Prostate gland (tissue), 2 donors: ENCODE data around the gene PACSIN1. TPM values are rescaled to one million over a fixed set of nuclear protein-coding genes. Genes with fewer than 3 reads are reported as not detected.

ENCODE experiments used
- DNase-seq: peaks from one replicate; pipeline ENCODE4 v3.0.0-alpha.2; 2019; ENCODE audit warnings: low spot score
- H3K27ac ChIP-seq, 2 donors: fragments of 200-600 bp; sonication (generic); 2 replicates each; pipeline ENCODE4 v1.5.1; 2017 to 2019
- H3K27me3 ChIP-seq: fragments of 200-600 bp; sonication (generic); replicated peaks from 2 replicates; pipeline ENCODE4 v1.5.1; 2019; ENCODE audit not compliant: insufficient read depth
- H3K36me3 ChIP-seq, 2 donors: fragments of 200-600 bp; sonication (generic); 1 replicate in 1 of 2; 2 replicates in 1 of 2; pipeline versions ENCODE4 v1.5.1 to v1.8.1; 2017 to 2019
- H3K4me1 ChIP-seq: fragments of 200-600 bp; sonication (generic); replicated peaks from 2 replicates; pipeline ENCODE4 v1.5.1; 2019
- H3K4me3 ChIP-seq, 2 donors: fragments of 200-600 bp; sonication (generic); 2 replicates each; pipeline ENCODE4 v1.5.1; 2017 to 2019
- H3K9me3 ChIP-seq: fragments of 200-600 bp; sonication (generic); 2 replicates; pipeline ENCODE4 v1.5.1; 2017
- POLR2A ChIP-seq: fragments of 450-650 bp; IDR thresholded peaks from one replicate; pipeline ENCODE4 v1.6.1; 2016; ENCODE audit warnings: antibody characterized with exemption, mild to moderate bottlenecking
- POLR2AphosphoS5 ChIP-seq: sonication (generic); formaldehyde crosslinking; IDR thresholded peaks from one replicate; pipeline ENCODE4 v1.6.1; 2017; ENCODE audit warnings: antibody characterized with exemption
- WGBS: methylation state at CpG from one replicate; pipeline ENCODE4 v1.1.5; 2018; 5-methylcytosine and 5-hydroxymethylcytosine counted together
- intact Hi-C: fragments of 100-400 bp; cut with DNase I; formaldehyde crosslinking; loops from one replicate; pipeline ENCODE4 v1.14.2; 2022
- total RNA-seq, 2 donors: library from RNA; depleted of rRNA; stranded (reverse); fragments of >200 nt; gene quantifications; one replicate each; pipeline ENCODE4 v1.1.0, GENCODE V29; 2016
- TF ChIP-seq, protein P1 (sequence below), 4 experiments: fragments of 200-600 bp in 2 of 4; fragments of 450-650 bp in 2 of 4; sonication (generic) in 2 of 4; IDR thresholded peaks; 1 replicate in 3 of 4; 2 replicates in 1 of 4; pipeline ENCODE4 v1.5.1; 2016 to 2019; ENCODE audit warnings: antibody characterized with exemption in 4 of 4, mild to moderate bottlenecking in 2 of 4, moderate library complexity in 2 of 4

Gene PACSIN1
- total RNA-seq, 2 donors from 2014 or later = 0.32 to 0.57 TPM

DNA sequence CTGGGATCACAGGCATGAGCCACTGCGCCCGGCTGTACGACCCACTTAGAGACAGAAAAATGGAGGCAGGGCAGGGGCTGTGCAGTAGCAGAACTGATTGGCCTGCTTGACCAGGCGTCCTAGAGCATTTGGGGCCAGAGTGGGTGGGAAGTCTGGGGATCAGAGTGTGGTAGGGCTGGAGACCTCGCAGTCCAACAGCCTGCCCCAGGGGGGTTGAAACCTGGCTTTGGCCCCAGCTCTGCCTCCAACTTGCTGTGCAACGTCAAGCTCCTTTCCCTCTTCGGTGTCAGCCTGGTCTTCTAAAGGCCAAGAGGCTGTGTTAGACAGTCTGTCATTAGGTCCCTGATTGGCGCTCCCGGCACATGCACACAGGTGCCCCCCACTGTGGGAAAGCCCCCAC lies 105.5 kb downstream of the PACSIN1 start:
- TF ChIP-seq POLR2A (no peak), POLR2AphosphoS5 (no peak)
- TF ChIP-seq, protein P1, sequence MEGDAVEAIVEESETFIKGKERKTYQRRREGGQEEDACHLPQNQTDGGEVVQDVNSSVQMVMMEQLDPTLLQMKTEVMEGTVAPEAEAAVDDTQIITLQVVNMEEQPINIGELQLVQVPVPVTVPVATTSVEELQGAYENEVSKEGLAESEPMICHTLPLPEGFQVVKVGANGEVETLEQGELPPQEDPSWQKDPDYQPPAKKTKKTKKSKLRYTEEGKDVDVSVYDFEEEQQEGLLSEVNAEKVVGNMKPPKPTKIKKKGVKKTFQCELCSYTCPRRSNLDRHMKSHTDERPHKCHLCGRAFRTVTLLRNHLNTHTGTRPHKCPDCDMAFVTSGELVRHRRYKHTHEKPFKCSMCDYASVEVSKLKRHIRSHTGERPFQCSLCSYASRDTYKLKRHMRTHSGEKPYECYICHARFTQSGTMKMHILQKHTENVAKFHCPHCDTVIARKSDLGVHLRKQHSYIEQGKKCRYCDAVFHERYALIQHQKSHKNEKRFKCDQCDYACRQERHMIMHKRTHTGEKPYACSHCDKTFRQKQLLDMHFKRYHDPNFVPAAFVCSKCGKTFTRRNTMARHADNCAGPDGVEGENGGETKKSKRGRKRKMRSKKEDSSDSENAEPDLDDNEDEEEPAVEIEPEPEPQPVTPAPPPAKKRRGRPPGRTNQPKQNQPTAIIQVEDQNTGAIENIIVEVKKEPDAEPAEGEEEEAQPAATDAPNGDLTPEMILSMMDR (IDR thresholded peaks at IDR 0.05) = no peak
- no peak overlapping the region for H3K27ac ChIP-seq
- no peaks in the 10 kb centered on the region for H3K4me1 ChIP-seq
- no peak for DNase-seq
- H3K36me3 ChIP-seq = no peaks in the 10 kb centered on the region
- no peak overlapping the region for H3K4me3 ChIP-seq
- H3K27me3 ChIP-seq = no peaks in the 10 kb centered on the region
- intact Hi-C loops = no loop called here
- H3K9me3 ChIP-seq = no peaks in the 10 kb centered on the region
- WGBS = 79% methylated on average over 9 of the region's 9 CpGs

DNA sequence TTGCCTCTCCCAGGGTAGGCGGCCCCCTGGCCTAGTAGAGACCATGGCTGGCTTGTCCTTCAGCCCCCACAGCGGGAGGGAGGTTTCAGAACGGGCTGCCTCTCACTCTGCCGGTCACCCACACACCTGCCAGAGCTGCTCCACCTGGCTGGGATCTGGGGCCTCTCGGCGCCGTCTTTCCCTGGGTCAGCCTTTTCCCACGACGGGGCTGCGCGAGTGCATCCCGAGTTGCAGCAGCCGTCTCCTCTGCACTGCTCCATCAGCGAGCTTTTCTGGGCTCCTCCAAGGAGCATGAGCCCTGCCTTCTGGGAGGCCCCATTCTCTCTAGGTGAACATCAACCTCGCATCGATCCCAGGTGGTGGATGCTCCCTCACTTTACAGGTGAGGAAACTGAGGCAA lies 106.1 kb downstream of the PACSIN1 start:
- no peak for DNase-seq
- Histone ChIP-seq H3K27me3 (no peaks in the 10 kb centered on the region), H3K36me3 (no peaks in the 10 kb centered on the region), H3K27ac (no peak overlapping the region), H3K4me3 (no peak overlapping the region), H3K4me1 (no peaks in the 10 kb centered on the region), H3K9me3 (no peaks in the 10 kb centered on the region)
- TF ChIP-seq, protein P1 (IDR thresholded peaks at IDR 0.05) = no peak
- TF ChIP-seq POLR2A (no peak), POLR2AphosphoS5 (no peak)
- intact Hi-C loops = no loop called here
- 64% methylated on average over 16 of the region's 16 CpGs for WGBS

DNA sequence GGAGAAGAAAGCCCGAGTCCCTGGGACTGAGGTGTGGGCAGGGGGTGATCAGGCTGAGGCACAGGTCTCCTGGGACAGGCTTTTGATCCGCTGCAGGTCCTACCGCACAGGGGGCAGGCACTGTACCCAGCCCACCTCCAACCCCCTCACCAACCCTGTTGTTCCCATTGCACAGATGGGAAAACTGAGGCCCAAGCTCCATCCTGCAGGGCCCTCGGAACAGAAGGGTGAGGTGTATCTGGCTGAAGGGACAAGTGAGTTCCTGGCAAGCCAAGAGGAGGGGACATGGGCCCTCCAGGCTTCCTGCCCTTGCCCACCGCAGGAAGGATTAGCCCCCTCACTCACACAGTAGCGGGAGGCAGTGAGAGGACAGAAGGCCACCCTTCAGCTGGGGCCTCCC lies 106.7 kb downstream of the PACSIN1 start:
- intact Hi-C loops = no loop called here
- H3K27ac ChIP-seq = no peak overlapping the region
- no peaks in the 10 kb centered on the region for H3K36me3 ChIP-seq
- no peak for DNase-seq
- H3K4me3 ChIP-seq = no peak overlapping the region
- H3K4me1 ChIP-seq = no peaks in the 10 kb centered on the region
- WGBS = 91% methylated on average over 6 of the region's 6 CpGs
- H3K9me3 ChIP-seq = no peaks in the 10 kb centered on the region
- TF ChIP-seq, protein P1 (IDR thresholded peaks at IDR 0.05) = no peak
- TF ChIP-seq POLR2AphosphoS5 = no peak
- TF ChIP-seq POLR2A = no peak
- no peaks in the 10 kb centered on the region for H3K27me3 ChIP-seq

DNA sequence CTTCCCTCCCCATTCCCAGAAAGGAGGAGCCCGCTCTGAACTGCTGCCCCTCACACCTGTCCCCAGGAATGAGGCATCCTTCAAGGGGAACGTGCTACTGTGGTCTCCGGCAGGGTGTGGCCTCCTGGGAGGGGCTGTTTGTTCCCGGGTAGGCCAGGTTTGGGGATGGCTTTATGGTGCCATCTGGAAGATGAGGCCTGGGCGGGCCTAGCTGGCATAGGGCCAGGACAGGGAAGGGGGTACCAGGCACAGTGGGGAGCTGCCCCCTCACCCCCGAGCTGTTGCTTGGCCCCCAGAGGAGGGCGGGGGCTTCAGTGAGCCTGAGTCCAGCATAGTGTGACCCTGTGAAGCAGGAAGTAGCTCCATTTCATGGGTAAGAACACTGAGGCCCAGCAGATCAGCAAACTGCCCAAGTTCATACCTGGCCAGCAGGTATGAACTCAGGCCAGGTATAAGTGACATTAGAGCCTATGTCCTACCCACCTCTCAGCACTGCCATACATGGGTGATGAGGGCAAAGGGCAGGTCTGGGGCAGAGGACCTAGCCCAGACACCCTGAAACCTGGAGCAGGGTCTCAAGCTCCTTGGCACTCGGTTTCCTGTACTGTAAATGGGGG lies 107.8 kb downstream of the PACSIN1 start:
- Histone ChIP-seq H3K9me3 (no peaks in the 10 kb centered on the region), H3K27ac (no peak overlapping the region), H3K4me3 (no peak overlapping the region), H3K4me1 (no peaks in the 10 kb centered on the region), H3K36me3 (no peaks in the 10 kb centered on the region), H3K27me3 (no peaks in the 10 kb centered on the region)
- intact Hi-C loops = no loop called here
- no peak for TF ChIP-seq POLR2AphosphoS5
- TF ChIP-seq, protein P1 (IDR thresholded peaks at IDR 0.05) = no peak
- TF ChIP-seq POLR2A = no peak
- 67% methylated on average over 8 of the region's 8 CpGs for WGBS
- DNase-seq = no peak

DNA sequence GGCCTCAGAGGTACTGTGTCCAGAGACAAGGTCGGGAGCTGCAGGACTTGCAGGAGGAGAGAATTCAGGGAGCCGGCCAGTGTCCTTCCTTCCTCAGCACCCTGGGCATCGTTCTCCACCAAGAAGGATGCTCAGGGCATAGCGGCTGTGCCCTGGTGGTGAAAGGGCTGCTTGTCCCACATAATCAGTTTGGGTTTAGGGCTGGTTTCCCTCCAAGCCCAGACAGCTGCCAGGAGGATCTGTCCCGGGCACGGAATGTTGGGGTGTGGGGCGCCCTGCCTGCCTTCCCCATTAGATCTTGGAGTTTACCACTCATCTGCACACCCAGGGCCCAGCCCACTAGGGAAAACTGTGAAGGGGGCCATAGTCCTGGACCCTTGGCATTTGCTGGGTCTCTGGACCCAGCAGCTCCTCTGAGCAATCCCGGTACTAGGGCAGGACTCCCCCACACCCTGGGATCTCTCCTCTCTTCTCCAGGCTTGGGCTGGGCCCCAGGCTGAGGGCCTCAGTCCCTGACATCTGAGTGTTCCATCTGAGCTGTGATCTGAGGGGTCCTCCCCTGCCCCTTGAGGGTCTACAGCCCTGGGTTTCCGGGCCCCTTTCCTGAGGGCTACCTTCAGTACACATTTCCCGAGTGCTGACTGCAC lies 108.9 kb downstream of the PACSIN1 start:
- no peaks in the 10 kb centered on the region for H3K36me3 ChIP-seq
- DNase-seq = no peak
- whole genome bisulfite sequencing = 71% methylated on average over 10 of the region's 10 CpGs
- TF ChIP-seq POLR2AphosphoS5 (no peak), POLR2A (no peak)
- TF ChIP-seq, protein P1 (IDR thresholded peaks at IDR 0.05) = no peak
- no peak overlapping the region for H3K27ac ChIP-seq
- no peaks in the 10 kb centered on the region for H3K9me3 ChIP-seq
- no peaks in the 10 kb centered on the region for H3K27me3 ChIP-seq
- intact Hi-C loops = no loop called here
- no peak overlapping the region for H3K4me3 ChIP-seq
- no peaks in the 10 kb centered on the region for H3K4me1 ChIP-seq
